H1 (cell line): ENCODE data around the gene UBE2M. TPM values are rescaled to one million over a fixed set of nuclear protein-coding genes. Genes with fewer than 3 reads are reported as not detected.

Source experiments
- CTCF ChIA-PET: fragments of 300-600 bp; sonication (Branson Sonifier 250); formaldehyde crosslinking; loops from one replicate; lab custom pipeline; 2021; ENCODE audit not compliant: partially characterized antibody; lab: Charles Lee
- POLR2A ChIA-PET: fragments of 300-600 bp; sonication (Branson Sonifier 250); formaldehyde crosslinking; loops from one replicate; lab custom pipeline; 2021; ENCODE audit warnings: inconsistent platforms; ENCODE audit not compliant: partially characterized antibody; lab: Charles Lee
- DNase-seq, 2 experiments: peaks; one replicate each; pipeline versions ENCODE4 v3.0.0 to v3.0.0-alpha.2; 2010 to 2022; ENCODE audit warnings: low spot score in 2 of 2, low read depth in 1 of 2, mixed read lengths in 1 of 2
- FAIRE-seq: peaks from 2 replicates; lab custom pipeline; 2011; peaks lifted over from hg19 to GRCh38; lab: Jason Lieb, UNC
- H2AFZ ChIP-seq: 2 replicates; pipeline ENCODE4 v1.8.1; 2012; ENCODE audit warnings: low read length, inconsistent platforms
- H2AK5ac ChIP-seq: 2 replicates; pipeline ENCODE4 v1.6.1; 2013; ENCODE audit warnings: low read depth, low read length
- H2BK120ac ChIP-seq: replicated peaks from 2 replicates; pipeline ENCODE3; 2013; ENCODE audit warnings: low read depth, low read length, inconsistent platforms
- H2BK12ac ChIP-seq: 2 replicates; pipeline ENCODE4 v1.6.1; 2013; ENCODE audit warnings: low read depth, low read length
- H2BK15ac ChIP-seq: 2 replicates; pipeline ENCODE4 v1.6.1; 2013; ENCODE audit warnings: low read length
- H2BK20ac ChIP-seq: 2 replicates; pipeline ENCODE4 v1.6.1; 2013; ENCODE audit warnings: low read length
- H2BK5ac ChIP-seq: 2 replicates; pipeline ENCODE4 v1.6.1; 2013; ENCODE audit warnings: low read depth, low read length
- H3K14ac ChIP-seq: 2 replicates; pipeline ENCODE4 v1.6.1; 2013; ENCODE audit warnings: inconsistent platforms; ENCODE audit not compliant: insufficient read length
- H3K18ac ChIP-seq: 2 replicates; pipeline ENCODE4 v1.6.1; 2013; ENCODE audit warnings: low read length; ENCODE audit errors: extremely low read depth
- H3K23ac ChIP-seq: 2 replicates; pipeline ENCODE4 v1.6.1; 2013; ENCODE audit warnings: inconsistent platforms; ENCODE audit not compliant: insufficient read length
- H3K23me2 ChIP-seq: 2 replicates; pipeline ENCODE4 v1.6.1; 2013; ENCODE audit warnings: low read depth, low read length
- H3K27ac ChIP-seq: 2 replicates; pipeline ENCODE4 v1.6.1; 2011; ENCODE audit warnings: low read depth, low read length, inconsistent platforms
- H3K27me3 ChIP-seq, 4 experiments: replicated peaks in 1 of 4; 1 replicate in 1 of 4; 2 replicates in 3 of 4; pipeline versions ENCODE4 v1.6.1 to v1.8.1; 2011 to 2013; ENCODE audit warnings: low read length in 3 of 4, mild to moderate bottlenecking in 3 of 4, inconsistent platforms in 2 of 4, mixed read lengths in 2 of 4, moderate library complexity in 1 of 4; ENCODE audit not compliant: control insufficient read depth in 3 of 4, insufficient read depth in 3 of 4; ENCODE audit errors: extremely low read depth in 1 of 4
- H3K36me3 ChIP-seq, 4 experiments: 2 replicates each; pipeline versions ENCODE4 v1.6.1 to v1.8.1; 2011 to 2013; ENCODE audit warnings: mild to moderate bottlenecking in 4 of 4, low read length in 3 of 4, moderate library complexity in 2 of 4, control low read depth in 1 of 4, inconsistent platforms in 1 of 4; ENCODE audit not compliant: insufficient read depth in 4 of 4, control insufficient read depth in 2 of 4
- H3K4ac ChIP-seq: replicated peaks from 2 replicates; pipeline ENCODE3; 2013; ENCODE audit warnings: low read length, low read depth, mixed read lengths, inconsistent platforms; ENCODE audit not compliant: insufficient read length
- H3K4me1 ChIP-seq, 4 experiments: replicated peaks in 1 of 4; 1 replicate in 1 of 4; 2 replicates in 3 of 4; pipeline versions ENCODE4 v1.6.1 to v1.8.1; 2011 to 2013; ENCODE audit warnings: low read length in 3 of 4, inconsistent platforms in 2 of 4, mixed read lengths in 1 of 4; ENCODE audit not compliant: insufficient read depth in 4 of 4, control insufficient read depth in 3 of 4
- H3K4me2 ChIP-seq, 2 experiments: 2 replicates each; pipeline versions ENCODE4 v1.6.1 to v1.8.1; 2011 to 2013; ENCODE audit warnings: low read depth in 2 of 2, low read length in 2 of 2, control low read depth in 1 of 2, inconsistent platforms in 1 of 2, mild to moderate bottlenecking in 1 of 2; ENCODE audit not compliant: insufficient read depth in 1 of 2
- H3K4me3 ChIP-seq, 4 experiments: fragments of 200-600, 300-600 bp in 1 of 4; sonication (generic), shearing (Covaris generic), sonication (Bioruptor Twin) in 1 of 4; 2 replicates each; pipeline versions ENCODE4 v1.5.1 to v1.8.1; 2011 to 2016; ENCODE audit warnings: low read length in 4 of 4, low read depth in 3 of 4, control low read depth in 2 of 4, inconsistent platforms in 2 of 4, mild to moderate bottlenecking in 2 of 4, mixed read lengths in 1 of 4, moderate library complexity in 1 of 4; ENCODE audit not compliant: insufficient read depth in 2 of 4; ENCODE audit errors: extremely low read depth in 1 of 4
- H3K56ac ChIP-seq: replicated peaks from 2 replicates; pipeline ENCODE3; 2013; ENCODE audit warnings: low read depth, mild to moderate bottlenecking, mixed read lengths, low read length, inconsistent platforms; ENCODE audit not compliant: insufficient read length
- H3K79me1 ChIP-seq: 2 replicates; pipeline ENCODE4 v1.6.1; 2013; ENCODE audit warnings: low read depth, low read length, control low read depth
- H3K79me2 ChIP-seq, 2 experiments: 2 replicates each; pipeline versions ENCODE4 v1.6.1 to v1.8.1; 2012 to 2013; ENCODE audit warnings: low read length in 2 of 2, mild to moderate bottlenecking in 2 of 2, inconsistent platforms in 1 of 2; ENCODE audit not compliant: insufficient read depth in 2 of 2, control insufficient read depth in 1 of 2
- H3K9ac ChIP-seq, 4 experiments: replicated peaks in 1 of 4; 1 replicate in 1 of 4; 2 replicates in 3 of 4; pipeline versions ENCODE4 v1.6.1 to v1.8.1; 2011 to 2013; ENCODE audit warnings: low read depth in 3 of 4, low read length in 3 of 4, control low read depth in 2 of 4, mild to moderate bottlenecking in 2 of 4, moderate library complexity in 2 of 4, inconsistent platforms in 1 of 4; ENCODE audit errors: extremely low read depth in 1 of 4
- H3K9me3 ChIP-seq, 2 experiments: 2 replicates each; pipeline versions ENCODE4 v1.6.1 to v1.8.1; 2012 to 2013; ENCODE audit warnings: mild to moderate bottlenecking in 2 of 2, moderate library complexity in 2 of 2, control low read depth in 1 of 2, inconsistent platforms in 1 of 2, low read depth in 1 of 2, low read length in 1 of 2, mixed read lengths in 1 of 2; ENCODE audit not compliant: insufficient read depth in 2 of 2
- H4K20me1 ChIP-seq, 2 experiments: replicated peaks in 1 of 2; 2 replicates each; pipeline versions ENCODE3 to v1.8.1; 2011 to 2013; ENCODE audit warnings: inconsistent platforms in 2 of 2, low read length in 2 of 2, mild to moderate bottlenecking in 1 of 2; ENCODE audit not compliant: insufficient read depth in 2 of 2, control insufficient read depth in 1 of 2
- H4K5ac ChIP-seq: 2 replicates; pipeline ENCODE4 v1.6.1; 2013; ENCODE audit warnings: low read length, low read depth, mixed read lengths, inconsistent platforms; ENCODE audit not compliant: insufficient read length
- H4K8ac ChIP-seq: 2 replicates; pipeline ENCODE4 v1.8.0; 2013; ENCODE audit warnings: mild to moderate bottlenecking, moderate library complexity, low read length, inconsistent platforms; ENCODE audit not compliant: insufficient read depth; ENCODE audit errors: extremely low read depth
- H4K91ac ChIP-seq: replicated peaks from 2 replicates; pipeline ENCODE3; 2013; ENCODE audit warnings: low read length, mixed read lengths, inconsistent platforms; ENCODE audit not compliant: insufficient read length
- EZH2 ChIP-seq: fragments of 200-600 bp; sonication (generic); IDR thresholded peaks from 2 replicates; pipeline ENCODE4 v1.7.1; 2012; ENCODE audit warnings: low read depth, mild to moderate bottlenecking, moderate library complexity, low read length, inconsistent platforms; ENCODE audit not compliant: severe bottlenecking
- NANOG ChIP-seq: IDR thresholded peaks from 2 replicates; pipeline ENCODE4 v1.6.1; 2011; ENCODE audit warnings: low read length, low read depth, mild to moderate bottlenecking, inconsistent platforms; ENCODE audit not compliant: insufficient read depth, poor library complexity, severe bottlenecking
- SIN3A ChIP-seq, 2 experiments: IDR thresholded peaks in 1 of 2; conservative IDR thresholded peaks in 1 of 2; 2 replicates each; pipeline ENCODE4 v1.6.1; 2011 to 2012; ENCODE audit warnings: low read length in 2 of 2, improper control_type of control experiment in 1 of 2, low read depth in 1 of 2, mild to moderate bottlenecking in 1 of 2
- SP1 ChIP-seq: IDR thresholded peaks from 2 replicates; pipeline ENCODE4 v1.6.1; 2011; ENCODE audit warnings: low read depth, low read length
- TAF1 ChIP-seq: IDR thresholded peaks from 2 replicates; pipeline ENCODE4 v1.6.1; 2011; ENCODE audit warnings: mild to moderate bottlenecking, low read depth, low read length
- YY1 ChIP-seq: IDR thresholded peaks from 2 replicates; pipeline ENCODE4 v1.6.1; 2011; ENCODE audit warnings: low read depth, mild to moderate bottlenecking, low read length
- ZNF274 ChIP-seq: IDR thresholded peaks from 2 replicates; pipeline ENCODE4 v1.7.0; 2012; ENCODE audit warnings: low read length, borderline replicate concordance; ENCODE audit errors: extremely low read depth
- whole genome bisulfite sequencing, 2 experiments: shearing (Covaris generic) in 1 of 2; methylation state at CpG; one replicate each; pipeline versions ENCODE4 v1.1.6 to v1.1.7; 2013 to 2015; ENCODE audit warnings: low lambda C conversion rate in 2 of 2, mixed read lengths in 2 of 2, inconsistent platforms in 1 of 2, low coverage in 1 of 2, missing lambda C conversion rate in 1 of 2; ENCODE audit not compliant: insufficient replicate concordance in 2 of 2, insufficient coverage in 1 of 2, insufficient read length in 1 of 2; ENCODE audit errors: extremely low coverage in 1 of 2, missing lambda C conversion rate in 1 of 2; 5-methylcytosine and 5-hydroxymethylcytosine counted together
- polyA plus RNA-seq, 7 experiments: library from polyadenylated mRNA; depleted of rRNA in 3 of 7; stranded (reverse) in 5 of 7; unstranded in 2 of 7; fragments of >200 nt in 5 of 7; fragments of 200-250 nt in 2 of 7; gene quantifications; 1 replicate in 5 of 7; 2 replicates in 1 of 7; 4 replicates in 1 of 7; pipeline versions ENCODE4 v1.2.1 to v1.2.3, GENCODE V29; 2011 to 2013; ENCODE audit warnings: missing spikeins in 2 of 7, mixed read lengths in 2 of 7
- total RNA-seq: library from RNA; stranded (reverse); fragmentation: NEBNext Ultra II Directional; extraction: Animal tissue kit (Norgen Biotek cat#: 25700); gene quantifications from 2 replicates; pipeline ENCODE4 v1.2.1, GENCODE V29; 2021
- TF ChIP-seq, protein P1 (sequence below): IDR thresholded peaks from 2 replicates; pipeline ENCODE4 v1.6.1; 2012; ENCODE audit warnings: low read length, inconsistent platforms

The UBE2M gene
- total and polyA plus RNA-seq, 2 of the 8 experiments (the other 6 are each of a cell fraction or from before 2014, with no cell fraction given): 93.8 to 114 TPM

DNA sequence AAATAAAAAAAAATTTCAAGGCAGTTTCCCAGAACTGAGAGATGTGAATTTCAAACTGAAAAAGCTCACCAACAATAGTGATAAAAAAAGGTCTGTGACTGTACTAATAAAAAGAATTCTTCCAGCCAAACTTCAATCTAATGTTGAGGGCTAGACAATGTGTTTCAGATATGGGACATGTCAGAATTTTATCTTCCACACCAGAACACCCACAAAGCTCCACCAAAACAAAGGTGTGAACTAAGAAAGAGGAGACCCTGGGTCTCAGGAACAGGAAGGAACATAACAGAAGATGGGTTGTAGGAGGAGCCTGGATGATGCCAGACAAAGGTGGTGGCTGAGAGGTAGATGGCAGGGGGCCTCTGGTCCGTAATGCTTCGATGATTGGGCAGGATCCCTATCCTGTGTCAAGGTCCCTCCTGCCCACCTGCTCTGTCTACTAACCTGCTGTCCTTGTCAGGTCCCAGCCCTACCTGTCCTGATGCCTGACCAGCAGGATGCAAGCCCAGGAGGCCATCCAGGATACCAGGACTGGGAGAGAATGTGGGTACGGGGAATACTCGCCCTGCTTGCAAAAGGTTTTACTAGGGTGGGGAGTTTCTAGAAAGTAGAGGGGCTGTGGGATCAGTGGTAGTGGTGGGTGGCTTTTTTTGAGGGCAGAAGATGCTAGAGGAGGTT, 10.2 kb upstream of the UBE2M start:
- Histone ChIP-seq H2BK12ac (no peak overlapping the region), H3K79me1 (no peaks in the 10 kb centered on the region), H2BK120ac (no peak overlapping the region), H3K23me2 (peaks cover 6% of the 10 kb centered on the region), H3K56ac (no peak overlapping the region), H3K4ac (no peak overlapping the region), H3K14ac (no peak overlapping the region), H4K20me1 (peaks cover 0 to 2% of the 10 kb centered on the region in 2 experiments), H2AK5ac (no peak overlapping the region), H3K4me2 (no peak overlapping the region), H2BK20ac (no peak overlapping the region), H3K9me3 (no peaks in the 10 kb centered on the region), H3K9ac (no peak overlapping the region; a peak in 1 of 7 replicates), H4K91ac (no peak overlapping the region), H2BK5ac (no peak overlapping the region), H3K79me2 (no peaks in the 10 kb centered on the region), H3K36me3 (peaks cover 2 to 9% (median 7%) of the 10 kb centered on the region in 4 experiments; a peak in 3 of 8 replicates), H3K4me3 (no peak overlapping the region), H3K27ac (no peak overlapping the region), H3K18ac (no peak overlapping the region), H3K27me3 (peaks cover 0 to 4% (median 2%) of the 10 kb centered on the region in 4 experiments; a peak in 3 of 7 replicates), H2AFZ (no peak overlapping the region), H3K4me1 (peaks cover 0 to 8% (median 2%) of the 10 kb centered on the region in 4 experiments; a peak in 4 of 7 replicates), H4K8ac (no peak overlapping the region), H2BK15ac (no peak overlapping the region), H3K23ac (no peak overlapping the region), H4K5ac (no peak overlapping the region)
- TF ChIP-seq TAF1 (no peak), NANOG (no peak), SIN3A (conservative IDR thresholded peaks at IDR 0.05 in 1 of 2, IDR thresholded peaks at IDR 0.05 in 1 of 2; ENCODE audit: low read depth in 1 of 2, low read length in 2 of 2) (no peak), EZH2 (no peak), SP1 (no peak), YY1 (no peak), ZNF274 (no peak)
- TF ChIP-seq, protein P1, sequence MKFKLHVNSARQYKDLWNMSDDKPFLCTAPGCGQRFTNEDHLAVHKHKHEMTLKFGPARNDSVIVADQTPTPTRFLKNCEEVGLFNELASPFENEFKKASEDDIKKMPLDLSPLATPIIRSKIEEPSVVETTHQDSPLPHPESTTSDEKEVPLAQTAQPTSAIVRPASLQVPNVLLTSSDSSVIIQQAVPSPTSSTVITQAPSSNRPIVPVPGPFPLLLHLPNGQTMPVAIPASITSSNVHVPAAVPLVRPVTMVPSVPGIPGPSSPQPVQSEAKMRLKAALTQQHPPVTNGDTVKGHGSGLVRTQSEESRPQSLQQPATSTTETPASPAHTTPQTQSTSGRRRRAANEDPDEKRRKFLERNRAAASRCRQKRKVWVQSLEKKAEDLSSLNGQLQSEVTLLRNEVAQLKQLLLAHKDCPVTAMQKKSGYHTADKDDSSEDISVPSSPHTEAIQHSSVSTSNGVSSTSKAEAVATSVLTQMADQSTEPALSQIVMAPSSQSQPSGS: no peak
- DNase-seq (no peak), FAIRE-seq (no peak)
- ChIA-PET POLR2A (interaction anchor here (1.0 to 17.2 kb wide), 4 partner anchors 8 to 51 kb away, joined by 4 to 434 read pairs (median 44); partner anchors contain the start of genes CHMP2A, TRIM28 and UBE2M), CTCF (interaction anchor here (1.1 to 3.0 kb wide), 2 partner anchors 12 to 55 kb away, joined by 4 to 21 read pairs; no protein-coding TSS in a partner anchor)
- WGBS, 2 experiments: 75% methylated on average over 4 of the region's 4 CpGs; no CpG with 5 or more reads in 1 of the 2 experiments
